ENCODE measurements around the gene CDCA7L.

CDCA7L gene

GRCh38 chr7:21945454-21946221 lies at the start of gene CDCA7L:
Gene CDCA7L, minus strand, starts transcription at chr7:21945899. Its CDS starts 95 bp downstream, at chr7:21945804.
- DNase-seq (ENCODE audit: low read depth in 2 of 2): peak; percentile 12 to 28

- DNase-seq (ENCODE audit: low read depth in 2 of 2): no peak
Observed at GRCh38 chr7:21986096-21986495, 40.4 kb upstream of the CDCA7L start.

GRCh38 chr7:21984042-21984441 lies 38.3 kb upstream of the CDCA7L start:
- no peak for DNase-seq (ENCODE audit: low read depth in 2 of 2)

GRCh38 chr7:21983056-21983455 lies 37.4 kb upstream of the CDCA7L start:
- DNase-seq (ENCODE audit: low read depth in 2 of 2): no peak

- DNase-seq (ENCODE audit: low read depth in 2 of 2): no peak
Observed at GRCh38 chr7:21981524-21981923, 35.8 kb upstream of the CDCA7L start.

GRCh38 chr7:21980926-21981500 lies 35.3 kb upstream of the CDCA7L start:
- DNase-seq (ENCODE audit: low read depth in 2 of 2): no peak

- DNase-seq (ENCODE audit: low read depth in 2 of 2): no peak
Observed at GRCh38 chr7:21972397-21972784, 26.7 kb upstream of the CDCA7L start.

- no peak for DNase-seq (ENCODE audit: low read depth in 2 of 2)
Observed at GRCh38 chr7:21971780-21972396, 26.2 kb upstream of the CDCA7L start.

- DNase-seq (ENCODE audit: low read depth in 2 of 2): no peak
Observed at GRCh38 chr7:21969822-21970221, 24.1 kb upstream of the CDCA7L start.

- DNase-seq (ENCODE audit: low read depth in 2 of 2): peak in 1 of 2 donors; percentile 1
Observed at GRCh38 chr7:21967598-21968003, 21.9 kb upstream of the CDCA7L start.

- DNase-seq (ENCODE audit: low read depth in 2 of 2): no peak
Observed at GRCh38 chr7:21966271-21966670, 20.6 kb upstream of the CDCA7L start.

- DNase-seq (ENCODE audit: low read depth in 2 of 2): no peak
Observed at GRCh38 chr7:21965291-21965690, 19.6 kb upstream of the CDCA7L start.

- DNase-seq (ENCODE audit: low read depth in 2 of 2): no peak
Observed at GRCh38 chr7:21962677-21963076, 17.0 kb upstream of the CDCA7L start.

- DNase-seq (ENCODE audit: low read depth in 2 of 2): no peak
Observed at GRCh38 chr7:21960922-21961321, 15.2 kb upstream of the CDCA7L start.

GRCh38 chr7:21959387-21959776 lies 13.7 kb upstream of the CDCA7L start:
- DNase-seq (ENCODE audit: low read depth in 2 of 2): no peak

- DNase-seq (ENCODE audit: low read depth in 2 of 2): no peak
Observed at GRCh38 chr7:21953781-21954180, 8.1 kb upstream of the CDCA7L start.

GRCh38 chr7:21948887-21949540 lies 3.3 kb upstream of the CDCA7L start:
- DNase-seq (ENCODE audit: low read depth in 2 of 2): no peak

GRCh38 chr7:21948364-21948763 lies 2.7 kb upstream of the CDCA7L start:
- no peak for DNase-seq (ENCODE audit: low read depth in 2 of 2)

GRCh38 chr7:21947946-21948345 lies 2.2 kb upstream of the CDCA7L start:
- no peak for DNase-seq (ENCODE audit: low read depth in 2 of 2)

- DNase-seq (ENCODE audit: low read depth in 2 of 2): no peak
Observed at GRCh38 chr7:21947056-21947455, 1.4 kb upstream of the CDCA7L start.

- no peak for DNase-seq (ENCODE audit: low read depth in 2 of 2)
Observed at GRCh38 chr7:21946222-21946709, 567 bp upstream of the CDCA7L start.

Data from activated CD8-positive, alpha-beta memory T cell treated with anti-CD3 and anti-CD28 coated beads for 4 hours (primary cell).